Right cardiac atrium (tissue), 5 donors: ENCODE results near the gene SH2D1B. TPM values are rescaled to one million over a fixed set of nuclear protein-coding genes. Genes with fewer than 3 reads are reported as not detected.
"Not testable (repeated sequence)": the region's sequence is repeated elsewhere in the genome, so short reads cannot be mapped to it uniquely, and the experiment has no call there.

Experiments
- ATAC-seq, 2 donors: fragments of 200-7000 bp; cut with Tn5 transposase; one replicate each; pipeline versions ENCODE4 v1.8.0 to v1.9.1; 2020; ENCODE audit warnings: moderate library complexity in 2 of 2, mild to moderate bottlenecking in 1 of 2
- DNase-seq, 3 donors: peaks; one replicate each; pipeline ENCODE4 v3.0.0-alpha.2; 2020
- H3K27ac ChIP-seq: one replicate; pipeline ENCODE4 v1.5.1; 2013; ENCODE audit warnings: mild to moderate bottlenecking, low read length, control low read depth, moderate library complexity
- H3K27me3 ChIP-seq: one replicate; pipeline ENCODE4 v1.6.1; 2013; ENCODE audit not compliant: control insufficient read depth, insufficient read depth
- H3K4me1 ChIP-seq: one replicate; pipeline ENCODE4 v1.6.1; 2013; ENCODE audit warnings: low read length; ENCODE audit not compliant: control insufficient read depth, insufficient read depth
- H3K4me3 ChIP-seq: one replicate; pipeline ENCODE4 v1.5.1; 2013; ENCODE audit warnings: low read length, control low read depth
- H3K9me3 ChIP-seq: one replicate; pipeline ENCODE4 v1.6.1; 2013; ENCODE audit warnings: low read length; ENCODE audit not compliant: control insufficient read depth
- WGBS: extraction: QIAGEN DNeasy Blood & Tissue Kit; methylation state at CpG from one replicate; pipeline ENCODE4 v1.1.7; 2013; 5-methylcytosine and 5-hydroxymethylcytosine counted together
- intact Hi-C, 4 donors: fragments of 100-400 bp; cut with DNase I; formaldehyde crosslinking; loops; one replicate each; pipeline versions ENCODE4 v1.11.0 to v1.14.0; 2022 to 2023
- polyA plus RNA-seq: library from polyadenylated mRNA; stranded (reverse); fragments of 200-250 nt; gene quantifications from one replicate; pipeline ENCODE4 v1.2.3, GENCODE V29; 2013
- total RNA-seq, 4 donors: library from RNA; stranded (reverse); fragmentation: NEBNext Ultra II Directional; extraction: Animal tissue kit (Norgen Biotek cat#: 25700); gene quantifications; one replicate each; pipeline ENCODE4 v1.2.1, GENCODE V29; 2021
- donor health status: healthy with polysubstance abuse.
- donor health status: DM: no; HTN: yes; CAD: no.
- donor health status: DM: no; HTN: no; CAD: no.
- donor health status: DM: no; HTN: yes; CAD: no; lungs with severe emphysema.
- donor health status: DM: yes; HTN: yes; CAD: no.

The SH2D1B gene
- total and polyA plus RNA-seq, 5 donors, result 0.05 to 0.35 (median 0.11) TPM; not detected in 2

- no peak for ATAC-seq
- no peak for DNase-seq
- Histone ChIP-seq H3K4me3 (no peak overlapping the region), H3K9me3 (no peaks in the 10 kb centered on the region), H3K27me3 (no peaks in the 10 kb centered on the region), H3K4me1 (no peaks in the 10 kb centered on the region), H3K27ac (no peak overlapping the region)
- 89% methylated on average over 3 of the region's 3 CpGs for WGBS
- intact Hi-C loops, result no loop called here
Measured at GRCh38 chr1:162420120-162420519, 8.2 kb upstream of the SH2D1B start.

GRCh38 chr1:162419450-162419931, 7.6 kb upstream of the SH2D1B start:
- H3K4me3 ChIP-seq, ATAC-seq, intact Hi-C loops, H3K27me3 ChIP-seq, H3K9me3 ChIP-seq, H3K27ac ChIP-seq, H3K4me1 ChIP-seq, DNase-seq: not testable (repeated sequence)
- WGBS, result 74% methylated on average over 9 of the region's 9 CpGs

- DNase-seq, H3K4me3 ChIP-seq, ATAC-seq, H3K27me3 ChIP-seq, H3K27ac ChIP-seq, H3K4me1 ChIP-seq, H3K9me3 ChIP-seq, intact Hi-C loops: not testable (repeated sequence)
- 80% methylated on average over 7 of the region's 7 CpGs for WGBS
Measured at GRCh38 chr1:162418584-162418983, 6.6 kb upstream of the SH2D1B start.

GRCh38 chr1:162417650-162418049, 5.7 kb upstream of the SH2D1B start:
- no peaks in the 10 kb centered on the region for H3K27me3 ChIP-seq
- intact Hi-C loops, result no loop called here

GRCh38 chr1:162416909-162417308, 5.0 kb upstream of the SH2D1B start:
- 78% methylated on average over 2 of the region's 2 CpGs for WGBS
- no peaks in the 10 kb centered on the region for H3K4me1 ChIP-seq
- ATAC-seq (no peak), DNase-seq (no peak)
- H3K9me3 ChIP-seq, result no peaks in the 10 kb centered on the region
- intact Hi-C loops, result no loop called here
- no peaks in the 10 kb centered on the region for H3K27me3 ChIP-seq
- no peak overlapping the region for H3K27ac ChIP-seq
- H3K4me3 ChIP-seq, result no peak overlapping the region

More at GRCh38 chr1:162417650-162418049, 5.7 kb upstream of the SH2D1B start:
- H3K27ac ChIP-seq, result no peak overlapping the region
- no peaks in the 10 kb centered on the region for H3K9me3 ChIP-seq
- H3K4me1 ChIP-seq, result no peaks in the 10 kb centered on the region
- DNase-seq (no peak), ATAC-seq (no peak)
- no peak overlapping the region for H3K4me3 ChIP-seq
- 87% methylated on average over 7 of the region's 7 CpGs for WGBS

- Histone ChIP-seq H3K27ac (no peak overlapping the region), H3K9me3 (no peaks in the 10 kb centered on the region), H3K4me1 (no peaks in the 10 kb centered on the region), H3K27me3 (no peaks in the 10 kb centered on the region), H3K4me3 (no peak overlapping the region)
- ATAC-seq (no peak), DNase-seq (no peak)
- intact Hi-C loops, result no loop called here
Measured at GRCh38 chr1:162416215-162416614, 4.3 kb upstream of the SH2D1B start.

- intact Hi-C loops, result no loop called here
- no peaks in the 10 kb centered on the region for H3K4me1 ChIP-seq
- H3K27ac ChIP-seq, result no peak overlapping the region
- ATAC-seq (no peak), DNase-seq (no peak)
- H3K27me3 ChIP-seq, result no peaks in the 10 kb centered on the region
- 100% methylated on average over 1 of the region's 1 CpG for WGBS
- no peaks in the 10 kb centered on the region for H3K9me3 ChIP-seq
- H3K4me3 ChIP-seq, result no peak overlapping the region
Measured at GRCh38 chr1:162407539-162407938, 4.4 kb downstream of the SH2D1B start.

GRCh38 chr1:162406811-162407210, 5.1 kb downstream of the SH2D1B start:
- Histone ChIP-seq H3K4me1 (no peaks in the 10 kb centered on the region), H3K9me3 (no peaks in the 10 kb centered on the region), H3K27me3 (no peaks in the 10 kb centered on the region), H3K27ac (no peak overlapping the region), H3K4me3 (no peak overlapping the region)
- DNase-seq (no peak), ATAC-seq (no peak)
- 91% methylated on average over 2 of the region's 2 CpGs for WGBS
- intact Hi-C loops, result no loop called here

- ATAC-seq, result peak in 1 of 2 donors; percentile 68
- no peak for DNase-seq
- H3K27me3 ChIP-seq, result no peaks in the 10 kb centered on the region
- intact Hi-C loops, result no loop called here
- H3K4me1 ChIP-seq, result no peaks in the 10 kb centered on the region
- H3K27ac ChIP-seq, result no peak overlapping the region
- H3K9me3 ChIP-seq, result no peaks in the 10 kb centered on the region
- H3K4me3 ChIP-seq, result no peak overlapping the region
- WGBS, result 52% methylated on average over 5 of the region's 5 CpGs
Measured at GRCh38 chr1:162405800-162406199, 6.1 kb downstream of the SH2D1B start.

GRCh38 chr1:162404550-162405160, 7.3 kb downstream of the SH2D1B start:
- WGBS, result 49% methylated on average over 5 of the region's 5 CpGs
- ATAC-seq, result peak in 1 of 2 donors; percentile 51

GRCh38 chr1:162400790-162401355, 11.1 kb downstream of the SH2D1B start:
- Histone ChIP-seq H3K27ac (no peak overlapping the region), H3K9me3 (no peaks in the 10 kb centered on the region), H3K4me1 (no peaks in the 10 kb centered on the region), H3K27me3 (no peaks in the 10 kb centered on the region), H3K4me3 (no peak overlapping the region)
- DNase-seq (no peak), ATAC-seq (no peak)
- intact Hi-C loops, result no loop called here
- 91% methylated on average over 10 of the region's 10 CpGs for WGBS

More at GRCh38 chr1:162404550-162405160, 7.3 kb downstream of the SH2D1B start:
- Histone ChIP-seq H3K4me1 (no peaks in the 10 kb centered on the region), H3K27ac (no peak overlapping the region), H3K9me3 (no peaks in the 10 kb centered on the region), H3K4me3 (no peak overlapping the region), H3K27me3 (no peaks in the 10 kb centered on the region)
- no peak for DNase-seq
- intact Hi-C loops, result no loop called here
